OCI-LY3 (cell line): Measurements from ENCODE around the gene CHD2.
A peak's percentile ranks its signal among the peaks of the same experiment; 100 is the strongest.
"Not testable (repeated sequence)": the region's sequence is repeated elsewhere in the genome, so short reads cannot be mapped to it uniquely, and the experiment has no call there.

ENCODE experiments used
- H2AFZ ChIP-seq: fragments of 200-600, 300-600 bp; shearing (Covaris generic); 2 replicates; pipeline ENCODE4 v1.6.0; 2014; ENCODE audit warnings: antibody characterized with exemption, low read depth, low read length
- H3K27ac ChIP-seq: fragments of 200-600, 300-600 bp; sonication (generic); 2 replicates; pipeline ENCODE4 v1.5.1; 2014; ENCODE audit warnings: mild to moderate bottlenecking, low read length, moderate library complexity, mixed read lengths
- H3K27me3 ChIP-seq: fragments of 200-600, 300-600 bp; sonication (generic); 2 replicates; pipeline ENCODE4 v1.6.1; 2014; ENCODE audit warnings: low read depth, low read length, mixed read lengths
- H3K36me3 ChIP-seq: fragments of 200-600, 300-600 bp; sonication (generic); replicated peaks from 2 replicates; pipeline ENCODE3; 2014; ENCODE audit warnings: low read depth, low read length, mixed read lengths
- H3K4me1 ChIP-seq: fragments of 300-600, 200-600 bp; sonication (generic); 2 replicates; pipeline ENCODE4 v1.6.1; 2014; ENCODE audit warnings: low read length, mixed read lengths
- H3K4me2 ChIP-seq: fragments of 200-600, 300-600 bp; sonication (generic); 2 replicates; pipeline ENCODE4 v1.6.1; 2014; ENCODE audit warnings: low read length, mixed read lengths
- H3K4me3 ChIP-seq: fragments of 300-600, 200-600 bp; sonication (generic); 2 replicates; pipeline ENCODE4 v1.5.1; 2014; ENCODE audit warnings: antibody characterized with exemption, mild to moderate bottlenecking, low read length, moderate library complexity
- H3K79me2 ChIP-seq: fragments of 300-600, 200-600 bp; shearing (Covaris generic); 2 replicates; pipeline ENCODE4 v1.6.1; 2014; ENCODE audit warnings: mild to moderate bottlenecking, low read length, mixed read lengths
- H3K9ac ChIP-seq: fragments of 300-600, 200-600 bp; shearing (Covaris generic); 2 replicates; pipeline ENCODE4 v1.6.0; 2014; ENCODE audit warnings: mild to moderate bottlenecking, low read length, moderate library complexity
- H3K9me3 ChIP-seq: fragments of 200-600, 300-600 bp; shearing (Covaris generic); 2 replicates; pipeline ENCODE4 v1.6.1; 2014; ENCODE audit warnings: low read length, mixed read lengths; ENCODE audit not compliant: insufficient read depth
- H4K20me1 ChIP-seq: fragments of 200-600, 300-600 bp; sonication (generic); 2 replicates; pipeline ENCODE4 v1.6.1; 2016; ENCODE audit warnings: low read length, mixed read lengths; ENCODE audit not compliant: insufficient read depth
- CTCF ChIP-seq: fragments of 200-600, 300-600 bp; sonication (generic); IDR thresholded peaks from 2 replicates; pipeline ENCODE4 v1.5.1; 2014; ENCODE audit warnings: antibody characterized with exemption, low read length, low read depth
- EZH2phosphoT487 ChIP-seq: fragments of 200-600 bp; shearing (Covaris generic); IDR thresholded peaks from 2 replicates; pipeline ENCODE4 v1.6.1; 2018; ENCODE audit warnings: antibody characterized with exemption, mixed run types, low read depth

CHD2 gene

GRCh38 chr15:93030430-93031102, 130.4 kb downstream of the CHD2 start:
- Histone ChIP-seq H3K9ac (no peak overlapping the region), H3K9me3 (no peaks in the 10 kb centered on the region), H3K27ac (no peak overlapping the region), H3K27me3 (no peaks in the 10 kb centered on the region), H3K79me2 (no peaks in the 10 kb centered on the region), H4K20me1 (peaks cover 34% of the 10 kb centered on the region), H3K36me3 (peaks cover 30% of the 10 kb centered on the region), H3K4me2 (peak overlapping the region; percentile 48), H3K4me3 (no peak overlapping the region), H2AFZ (no peak overlapping the region), H3K4me1 (0 out of 2 replicates have a peak, but pooled peaks cover under 1% of the 10 kb centered on the region)
- TF ChIP-seq EZH2phosphoT487 (no peak), CTCF (peak; percentile 82)

GRCh38 chr15:93031103-93031464, 131.0 kb downstream of the CHD2 start:
- Histone ChIP-seq H3K9me3 (no peaks in the 10 kb centered on the region), H3K4me1 (peaks cover 3% of the 10 kb centered on the region; the same call in 1 of the 2 replicates), H3K4me2 (peak overlapping the region; percentile 48; the same call in 1 of the 2 replicates), H3K79me2 (no peaks in the 10 kb centered on the region), H3K9ac (no peak overlapping the region), H2AFZ (no peak overlapping the region), H3K27me3 (no peaks in the 10 kb centered on the region), H4K20me1 (peaks cover 31% of the 10 kb centered on the region), H3K4me3 (no peak overlapping the region), H3K27ac (no peak overlapping the region), H3K36me3 (peaks cover 25% of the 10 kb centered on the region)
- TF ChIP-seq CTCF: no peak
- no peak for TF ChIP-seq EZH2phosphoT487

- H3K9me3 ChIP-seq, H3K9ac ChIP-seq, H3K27me3 ChIP-seq, H3K27ac ChIP-seq, H3K4me1 ChIP-seq, H3K4me3 ChIP-seq, H3K4me2 ChIP-seq, H2AFZ ChIP-seq, H3K79me2 ChIP-seq: not testable (repeated sequence)
- Histone ChIP-seq H4K20me1 (peaks cover 24% of the 10 kb centered on the region), H3K36me3 (peaks cover 18% of the 10 kb centered on the region)
These were observed 131.6 kb downstream of the CHD2 start for GRCh38 chr15:93031557-93032384.

- peaks cover 15% of the 10 kb centered on the region for H4K20me1 ChIP-seq
- not testable (repeated sequence) for H3K9me3 ChIP-seq, H2AFZ ChIP-seq, H3K27me3 ChIP-seq, H3K4me1 ChIP-seq, H3K36me3 ChIP-seq, H3K4me2 ChIP-seq, H3K79me2 ChIP-seq, H3K4me3 ChIP-seq, H3K27ac ChIP-seq, H3K9ac ChIP-seq
These were observed 132.5 kb downstream of the CHD2 start for GRCh38 chr15:93032515-93033206.
